ENCODE data around the gene KCNK1.

KCNK1 gene

GRCh38 chr1:233570216-233570615 is 43.7 kb upstream of the KCNK1 start:
- Histone ChIP-seq H4K12ac (ENCODE audit: low read depth, low read length) (no peak overlapping the region), H2AFZ (ENCODE audit: insufficient read depth, low read length, poor library complexity) (no peak overlapping the region), H3K36me3 (ENCODE audit: control insufficient read depth in 1 of 2, insufficient read depth in 2 of 2, low read length in 2 of 2) (no peaks in the 10 kb centered on the region), H3K79me2 (ENCODE audit: control insufficient read depth, insufficient read depth, low read length, poor library complexity) (no peaks in the 10 kb centered on the region), H2AK5ac (ENCODE audit: low read length) (no peak overlapping the region), H3K27me3 (ENCODE audit: insufficient read depth, low read length) (no peaks in the 10 kb centered on the region), H3K14ac (ENCODE audit: low read length) (no peak overlapping the region), H3K4me1 (ENCODE audit: control insufficient read depth in 1 of 2, insufficient read depth in 2 of 2, low read length in 2 of 2) (no peaks in the 10 kb centered on the region), H3K79me1 (ENCODE audit: low read length) (no peaks in the 10 kb centered on the region), H3K27ac (ENCODE audit: low read depth, low read length) (no peak overlapping the region), H3K18ac (ENCODE audit: low read length) (no peak overlapping the region), H3K23ac (ENCODE audit: low read length) (no peak overlapping the region), H3K4me3 (ENCODE audit: low read depth, low read length) (no peak overlapping the region), H3K9ac (ENCODE audit: low read length) (no peak overlapping the region), H2BK120ac (ENCODE audit: insufficient read depth, low read length, poor library complexity) (no peak overlapping the region), H2BK5ac (ENCODE audit: low read depth, low read length, poor library complexity) (no peak overlapping the region), H2BK12ac (ENCODE audit: low read length) (no peak overlapping the region), H4K91ac (ENCODE audit: low read depth, low read length) (no peak overlapping the region), H3K9me3 (ENCODE audit: insufficient read depth, low read depth, low read length) (no peaks in the 10 kb centered on the region), H3K4ac (ENCODE audit: low read depth, low read length) (no peak overlapping the region), H3K4me2 (ENCODE audit: low read length) (no peak overlapping the region), H4K8ac (ENCODE audit: low read depth, low read length) (no peak overlapping the region)
- DNase-seq = no peak
- WGBS (ENCODE audit: extremely low coverage, insufficient coverage, insufficient read length) = no CpG with 5 or more reads among the region's 3 CpGs

GRCh38 chr1:233570706-233571105 is 43.2 kb upstream of the KCNK1 start:
- no peak overlapping the region for H2AK5ac ChIP-seq (ENCODE audit: low read length)
- H2BK5ac ChIP-seq (ENCODE audit: low read depth, low read length, poor library complexity) = no peak overlapping the region
- H3K9ac ChIP-seq (ENCODE audit: low read length) = no peak overlapping the region
- H4K12ac ChIP-seq (ENCODE audit: low read depth, low read length) = no peak overlapping the region
- no peak overlapping the region for H2AFZ ChIP-seq (ENCODE audit: insufficient read depth, low read length, poor library complexity)
- H3K79me2 ChIP-seq (ENCODE audit: control insufficient read depth, insufficient read depth, low read length, poor library complexity) = no peaks in the 10 kb centered on the region
- H4K91ac ChIP-seq (ENCODE audit: low read depth, low read length) = no peak overlapping the region
- H3K79me1 ChIP-seq (ENCODE audit: low read length) = no peaks in the 10 kb centered on the region
- H3K4ac ChIP-seq (ENCODE audit: low read depth, low read length) = no peak overlapping the region
- H3K4me3 ChIP-seq (ENCODE audit: low read depth, low read length) = no peak overlapping the region
- WGBS (ENCODE audit: extremely low coverage, insufficient coverage, insufficient read length) = no CpG with 5 or more reads among the region's 4 CpGs
- no peak overlapping the region for H3K14ac ChIP-seq (ENCODE audit: low read length)
- H2BK120ac ChIP-seq (ENCODE audit: insufficient read depth, low read length, poor library complexity) = no peak overlapping the region
- H3K4me2 ChIP-seq (ENCODE audit: low read length) = no peak overlapping the region
- H3K9me3 ChIP-seq (ENCODE audit: insufficient read depth, low read depth, low read length) = no peaks in the 10 kb centered on the region
- H3K4me1 ChIP-seq (ENCODE audit: control insufficient read depth in 1 of 2, insufficient read depth in 2 of 2, low read length in 2 of 2) = no peaks in the 10 kb centered on the region
- H4K8ac ChIP-seq (ENCODE audit: low read depth, low read length) = no peak overlapping the region
- H3K18ac ChIP-seq (ENCODE audit: low read length) = no peak overlapping the region
- H3K27me3 ChIP-seq (ENCODE audit: insufficient read depth, low read length) = no peaks in the 10 kb centered on the region
- H3K27ac ChIP-seq (ENCODE audit: low read depth, low read length) = no peak overlapping the region
- no peak overlapping the region for H2BK12ac ChIP-seq (ENCODE audit: low read length)
- no peaks in the 10 kb centered on the region for H3K36me3 ChIP-seq (ENCODE audit: control insufficient read depth in 1 of 2, insufficient read depth in 2 of 2, low read length in 2 of 2)
- no peak overlapping the region for H3K23ac ChIP-seq (ENCODE audit: low read length)
- no peak for DNase-seq

- Histone ChIP-seq H3K36me3 (ENCODE audit: control insufficient read depth in 1 of 2, insufficient read depth in 2 of 2, low read length in 2 of 2) (no peaks in the 10 kb centered on the region), H3K27ac (ENCODE audit: low read depth, low read length) (no peak overlapping the region), H4K12ac (ENCODE audit: low read depth, low read length) (no peak overlapping the region), H3K4ac (ENCODE audit: low read depth, low read length) (no peak overlapping the region), H3K9me3 (ENCODE audit: insufficient read depth, low read depth, low read length) (no peaks in the 10 kb centered on the region), H2BK5ac (ENCODE audit: low read depth, low read length, poor library complexity) (no peak overlapping the region), H4K8ac (ENCODE audit: low read depth, low read length) (no peak overlapping the region), H3K23ac (ENCODE audit: low read length) (no peak overlapping the region), H3K4me1 (ENCODE audit: control insufficient read depth in 1 of 2, insufficient read depth in 2 of 2, low read length in 2 of 2) (no peaks in the 10 kb centered on the region), H3K79me1 (ENCODE audit: low read length) (no peaks in the 10 kb centered on the region), H2BK120ac (ENCODE audit: insufficient read depth, low read length, poor library complexity) (no peak overlapping the region), H3K14ac (ENCODE audit: low read length) (no peak overlapping the region), H2AFZ (ENCODE audit: insufficient read depth, low read length, poor library complexity) (no peak overlapping the region), H2AK5ac (ENCODE audit: low read length) (no peak overlapping the region), H3K18ac (ENCODE audit: low read length) (no peak overlapping the region), H3K79me2 (ENCODE audit: control insufficient read depth, insufficient read depth, low read length, poor library complexity) (no peaks in the 10 kb centered on the region), H2BK12ac (ENCODE audit: low read length) (no peak overlapping the region), H3K4me3 (ENCODE audit: low read depth, low read length) (no peak overlapping the region), H3K9ac (ENCODE audit: low read length) (no peak overlapping the region), H4K91ac (ENCODE audit: low read depth, low read length) (no peak overlapping the region), H3K4me2 (ENCODE audit: low read length) (no peak overlapping the region), H3K27me3 (ENCODE audit: insufficient read depth, low read length) (no peaks in the 10 kb centered on the region)
- no peak for DNase-seq
- no CpG with 5 or more reads among the region's 4 CpGs for WGBS (ENCODE audit: extremely low coverage, insufficient coverage, insufficient read length)
Measured at GRCh38 chr1:233572896-233573295, 41.0 kb upstream of the KCNK1 start.

- Histone ChIP-seq H2BK12ac (ENCODE audit: low read length) (no peak overlapping the region), H2BK5ac (ENCODE audit: low read depth, low read length, poor library complexity) (no peak overlapping the region), H3K4ac (ENCODE audit: low read depth, low read length) (no peak overlapping the region), H3K4me3 (ENCODE audit: low read depth, low read length) (no peak overlapping the region), H3K14ac (ENCODE audit: low read length) (no peak overlapping the region), H3K36me3 (ENCODE audit: control insufficient read depth in 1 of 2, insufficient read depth in 2 of 2, low read length in 2 of 2) (no peaks in the 10 kb centered on the region), H4K8ac (ENCODE audit: low read depth, low read length) (no peak overlapping the region), H4K91ac (ENCODE audit: low read depth, low read length) (no peak overlapping the region), H3K18ac (ENCODE audit: low read length) (no peak overlapping the region), H3K4me2 (ENCODE audit: low read length) (no peak overlapping the region), H3K79me1 (ENCODE audit: low read length) (no peaks in the 10 kb centered on the region), H3K9ac (ENCODE audit: low read length) (no peak overlapping the region), H2AFZ (ENCODE audit: insufficient read depth, low read length, poor library complexity) (no peak overlapping the region), H3K27ac (ENCODE audit: low read depth, low read length) (no peak overlapping the region), H4K12ac (ENCODE audit: low read depth, low read length) (no peak overlapping the region), H3K79me2 (ENCODE audit: control insufficient read depth, insufficient read depth, low read length, poor library complexity) (no peaks in the 10 kb centered on the region), H3K27me3 (ENCODE audit: insufficient read depth, low read length) (no peaks in the 10 kb centered on the region), H2BK120ac (ENCODE audit: insufficient read depth, low read length, poor library complexity) (no peak overlapping the region), H2AK5ac (ENCODE audit: low read length) (no peak overlapping the region), H3K23ac (ENCODE audit: low read length) (no peak overlapping the region), H3K4me1 (ENCODE audit: control insufficient read depth in 1 of 2, insufficient read depth in 2 of 2, low read length in 2 of 2) (no peaks in the 10 kb centered on the region), H3K9me3 (ENCODE audit: insufficient read depth, low read depth, low read length) (no peaks in the 10 kb centered on the region)
- DNase-seq = no peak
- WGBS (ENCODE audit: extremely low coverage, insufficient coverage, insufficient read length) = no CpG with 5 or more reads among the region's 5 CpGs
Measured at GRCh38 chr1:233575450-233575849, 38.5 kb upstream of the KCNK1 start.
